Skin of body (tissue), 2 donors: ENCODE data around the gene CACNA1F. TPM values are rescaled to one million over a fixed set of nuclear protein-coding genes. Genes with fewer than 3 reads are reported as not detected.

Experiments
- DNase-seq: peaks from one replicate; lab custom pipeline; 2025; lab: John Stamatoyannopoulos, UW
- total RNA-seq: library from RNA; depleted of rRNA; stranded (reverse); fragments of >200 nt; gene quantifications from one replicate; pipeline ENCODE4 v1.2.3, GENCODE V29; 2014

CACNA1F gene
- 0.10 TPM for total RNA-seq

- no peak for DNase-seq
These were observed at the start of gene CACNA1F for GRCh38 chrX:49233176-49233575. CACNA1F (minus strand) TSS chrX:49233340; CDS start chrX:49233309, 31 bp downstream.

GRCh38 chrX:49282647-49283011 is 49.5 kb upstream of the CACNA1F start:
- DNase-seq, result no peak

GRCh38 chrX:49278081-49278480 is 44.9 kb upstream of the CACNA1F start:
- no peak for DNase-seq

GRCh38 chrX:49277535-49277830 is 44.3 kb upstream of the CACNA1F start:
- DNase-seq, result no peak

- DNase-seq, result no peak
These were observed 43.8 kb upstream of the CACNA1F start for GRCh38 chrX:49276671-49277534.

- no peak for DNase-seq
These were observed 43.1 kb upstream of the CACNA1F start for GRCh38 chrX:49276207-49276606.

- DNase-seq, result no peak
These were observed 40.1 kb upstream of the CACNA1F start for GRCh38 chrX:49273181-49273727.

GRCh38 chrX:49272421-49272820 is 39.3 kb upstream of the CACNA1F start:
- no peak for DNase-seq

- no peak for DNase-seq
These were observed 38.2 kb upstream of the CACNA1F start for GRCh38 chrX:49271341-49271740.

GRCh38 chrX:49270249-49270921 is 37.2 kb upstream of the CACNA1F start:
- no peak for DNase-seq

GRCh38 chrX:49269767-49270248 is 36.7 kb upstream of the CACNA1F start, which contains the start of gene PPP1R3F:
PPP1R3F (plus strand) TSS chrX:49269793; CDS start chrX:49269870, 77 bp downstream.
- DNase-seq, result no peak

- peak; percentile 95 for DNase-seq
These were observed 36.0 kb upstream of the CACNA1F start for GRCh38 chrX:49269010-49269766.

GRCh38 chrX:49268702-49269009 is 35.5 kb upstream of the CACNA1F start:
- no peak for DNase-seq

- DNase-seq, result no peak
These were observed 33.6 kb upstream of the CACNA1F start for GRCh38 chrX:49266523-49267445.

GRCh38 chrX:49264460-49264859 is 31.3 kb upstream of the CACNA1F start, which contains the start of gene FOXP3:
FOXP3 (minus strand) TSS chrX:49264710; CDS start chrX:49258505, 6,205 bp downstream.
- no peak for DNase-seq

GRCh38 chrX:49263631-49264030 is 30.5 kb upstream of the CACNA1F start:
- DNase-seq, result no peak

GRCh38 chrX:49262603-49263002 is 29.5 kb upstream of the CACNA1F start:
- DNase-seq, result no peak

GRCh38 chrX:49260221-49260985 is 27.3 kb upstream of the CACNA1F start:
- no peak for DNase-seq

GRCh38 chrX:49258749-49259124 is 25.6 kb upstream of the CACNA1F start:
- DNase-seq, result no peak
